ENCODE results near the gene UQCC5.

UQCC5 gene

DNA sequence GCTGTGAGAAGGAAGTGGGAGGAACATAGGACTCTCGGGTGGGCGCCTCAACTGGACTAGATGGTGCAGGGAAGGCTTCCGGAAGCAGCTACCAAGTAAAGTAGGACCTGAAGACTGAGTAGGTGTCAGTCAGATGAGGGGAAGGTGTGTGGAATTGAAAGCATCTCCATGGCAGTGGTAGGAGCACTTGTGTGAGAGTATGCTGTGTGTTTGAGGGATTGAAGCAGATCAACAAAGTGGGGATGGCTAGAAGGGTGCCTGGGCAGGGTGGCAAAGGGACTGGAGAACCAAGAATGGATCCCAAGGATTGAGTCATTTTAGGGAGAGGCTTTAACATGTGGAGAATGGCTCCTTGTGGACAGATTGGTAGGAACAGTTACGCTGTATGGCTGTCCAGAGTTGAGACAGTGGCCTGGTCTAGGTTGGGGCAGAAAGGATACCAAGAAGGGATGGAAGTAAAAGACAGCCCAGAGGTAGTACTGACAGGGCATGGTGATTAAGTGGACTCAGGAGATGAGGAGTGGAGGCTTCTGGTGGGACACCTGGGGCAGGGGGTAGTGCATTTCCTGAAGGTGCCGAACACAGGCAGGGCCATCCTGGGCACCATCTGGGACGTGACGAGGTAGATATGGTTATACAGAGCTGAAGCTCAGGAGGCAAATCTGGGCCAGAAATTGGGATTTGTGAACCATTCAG, 1.5 kb downstream of the UQCC5 start:
- Histone ChIP-seq H3K4me1 (ENCODE audit: insufficient read depth, low read length) (peaks cover 17% of the 10 kb centered on the region), H3K9me3 (ENCODE audit: low read length) (no peaks in the 10 kb centered on the region), H2AFZ (ENCODE audit: low read depth, low read length) (no peak overlapping the region), H3K36me3 (ENCODE audit: insufficient read depth, low read length) (peaks cover 14% of the 10 kb centered on the region), H3K27me3 (ENCODE audit: insufficient read depth, low read length) (no peaks in the 10 kb centered on the region), H3K4me3 (ENCODE audit: low read length) (peak overlapping the region; percentile 56)

DNA sequence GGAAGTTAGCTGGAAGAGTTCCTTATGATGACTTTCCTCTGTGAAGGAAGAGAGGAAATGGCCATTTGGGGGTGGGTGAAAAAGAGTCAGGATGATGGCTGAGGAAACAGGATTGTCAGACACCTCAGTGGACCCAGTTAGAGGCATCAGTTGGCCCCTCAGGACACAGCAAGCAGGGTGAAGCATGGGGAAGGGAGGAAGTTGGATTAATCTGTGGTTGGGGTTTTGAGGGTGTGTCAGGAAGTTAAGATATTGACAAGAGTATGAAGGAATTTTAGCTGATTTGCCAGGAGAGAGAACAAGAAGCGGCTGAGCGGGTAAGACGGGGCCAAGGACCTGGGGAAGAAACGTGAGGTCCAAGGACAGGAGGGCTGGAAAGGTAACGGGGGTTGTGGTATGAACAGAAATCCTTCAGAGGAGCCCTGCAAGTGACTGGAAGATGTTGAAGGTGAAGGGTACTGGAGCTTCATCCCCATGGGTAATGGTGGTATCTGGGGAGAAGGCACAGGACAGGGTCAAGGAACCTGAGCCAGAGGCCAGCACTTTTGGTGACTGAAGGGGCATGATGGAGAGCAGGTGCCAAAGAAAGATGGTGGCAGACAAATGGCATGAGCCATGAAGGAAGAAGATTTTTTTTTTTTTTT, 2.7 kb downstream of the UQCC5 start:
- H2AFZ ChIP-seq (ENCODE audit: low read depth, low read length) = no peak overlapping the region
- H3K27me3 ChIP-seq (ENCODE audit: insufficient read depth, low read length) = no peaks in the 10 kb centered on the region
- peaks cover 19% of the 10 kb centered on the region for H3K36me3 ChIP-seq (ENCODE audit: insufficient read depth, low read length)
- peaks cover 17% of the 10 kb centered on the region for H3K4me1 ChIP-seq (ENCODE audit: insufficient read depth, low read length)
- no peaks in the 10 kb centered on the region for H3K9me3 ChIP-seq (ENCODE audit: low read length)
- H3K4me3 ChIP-seq (ENCODE audit: low read length) = no peak overlapping the region

DNA sequence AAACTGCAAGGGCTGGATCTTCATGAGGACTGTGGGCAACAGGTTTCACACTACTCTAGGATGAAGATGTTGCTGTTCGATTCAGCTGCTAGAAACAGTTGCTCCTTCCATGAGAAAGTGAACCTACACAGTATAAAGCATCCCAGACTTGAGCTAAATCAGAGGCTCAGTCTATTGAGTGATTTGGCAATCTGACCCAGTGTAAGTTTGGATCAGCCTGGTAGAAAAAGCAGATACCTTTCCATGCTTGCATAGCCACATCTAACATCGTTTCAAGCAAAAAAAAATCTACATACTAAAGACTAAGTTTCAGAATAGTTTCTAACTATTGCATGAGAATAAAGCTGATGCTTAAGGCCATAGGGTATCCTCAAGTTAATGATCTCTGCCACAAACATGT, 4.6 kb downstream of the UQCC5 start:
- Histone ChIP-seq H2AFZ (ENCODE audit: low read depth, low read length) (no peak overlapping the region), H3K27me3 (ENCODE audit: insufficient read depth, low read length) (no peaks in the 10 kb centered on the region), H3K4me3 (ENCODE audit: low read length) (no peak overlapping the region), H3K9me3 (ENCODE audit: low read length) (no peaks in the 10 kb centered on the region), H3K36me3 (ENCODE audit: insufficient read depth, low read length) (peaks cover 28% of the 10 kb centered on the region), H3K4me1 (ENCODE audit: insufficient read depth, low read length) (peaks cover 13% of the 10 kb centered on the region)

DNA sequence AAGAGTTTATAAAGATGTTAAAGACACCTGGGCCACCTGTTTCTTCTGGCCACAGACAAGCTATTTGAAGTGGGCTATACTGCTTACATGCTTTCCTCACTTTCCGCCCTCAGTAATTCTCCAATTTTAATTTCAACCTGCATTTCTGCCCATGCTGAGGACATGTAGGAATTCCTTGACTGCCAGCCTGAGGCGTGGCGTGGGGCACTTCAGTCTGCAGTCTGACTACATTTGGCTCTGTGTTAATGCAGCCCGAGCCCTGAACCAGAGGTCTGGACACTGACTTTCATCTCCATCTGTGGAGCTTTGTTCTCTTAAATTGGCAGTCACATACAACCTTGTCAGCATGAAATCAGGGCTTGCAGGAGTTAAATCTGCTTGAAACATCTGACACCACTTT, 8.5 kb downstream of the UQCC5 start:
- Histone ChIP-seq H3K4me1 (ENCODE audit: insufficient read depth, low read length) (no peaks in the 10 kb centered on the region), H3K9me3 (ENCODE audit: low read length) (no peaks in the 10 kb centered on the region), H3K27me3 (ENCODE audit: insufficient read depth, low read length) (no peaks in the 10 kb centered on the region), H3K36me3 (ENCODE audit: insufficient read depth, low read length) (peaks cover 56% of the 10 kb centered on the region), H3K4me3 (ENCODE audit: low read length) (no peak overlapping the region), H2AFZ (ENCODE audit: low read depth, low read length) (no peak overlapping the region)

DNA sequence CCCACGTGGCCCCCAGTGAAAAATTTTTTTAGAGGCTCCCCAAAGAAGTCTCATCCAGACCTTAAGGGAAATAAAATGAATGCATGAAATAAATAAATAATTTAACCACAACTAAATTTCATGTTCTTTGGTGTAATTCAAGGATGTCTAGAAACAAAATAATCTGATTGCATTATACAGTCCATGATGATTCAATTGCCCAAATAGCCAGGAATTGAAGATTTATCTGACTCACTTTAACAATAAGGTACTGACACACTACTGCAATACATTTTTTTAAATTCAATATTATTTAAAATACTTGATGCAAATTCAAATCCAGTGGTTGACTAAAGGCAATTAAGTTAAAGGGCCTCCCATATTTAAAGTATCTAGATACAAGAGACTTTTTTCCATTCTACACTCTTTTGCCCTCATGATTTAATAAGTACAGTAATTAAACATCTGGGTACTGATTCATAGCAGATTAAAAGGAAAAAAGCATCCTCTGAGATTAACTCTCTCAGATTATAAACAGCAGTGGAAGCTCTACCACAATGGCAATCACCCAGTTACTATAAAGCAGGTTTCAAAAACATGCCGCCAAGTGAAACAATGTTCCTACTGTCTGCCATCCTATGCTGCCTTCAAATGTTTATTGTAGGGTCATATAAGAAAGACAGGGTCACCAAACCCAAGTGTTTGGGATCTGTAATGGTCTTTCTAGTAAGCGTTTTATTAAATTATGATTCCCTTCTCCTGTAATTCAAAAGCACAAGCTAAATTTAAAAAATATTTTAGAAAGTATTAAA, 9.9 kb downstream of the UQCC5 start:
- Histone ChIP-seq H3K36me3 (ENCODE audit: insufficient read depth, low read length) (peaks cover 61% of the 10 kb centered on the region), H3K9me3 (ENCODE audit: low read length) (no peaks in the 10 kb centered on the region), H3K27me3 (ENCODE audit: insufficient read depth, low read length) (no peaks in the 10 kb centered on the region), H3K4me1 (ENCODE audit: insufficient read depth, low read length) (no peaks in the 10 kb centered on the region), H2AFZ (ENCODE audit: low read depth, low read length) (no peak overlapping the region), H3K4me3 (ENCODE audit: low read length) (no peak overlapping the region)

DNA sequence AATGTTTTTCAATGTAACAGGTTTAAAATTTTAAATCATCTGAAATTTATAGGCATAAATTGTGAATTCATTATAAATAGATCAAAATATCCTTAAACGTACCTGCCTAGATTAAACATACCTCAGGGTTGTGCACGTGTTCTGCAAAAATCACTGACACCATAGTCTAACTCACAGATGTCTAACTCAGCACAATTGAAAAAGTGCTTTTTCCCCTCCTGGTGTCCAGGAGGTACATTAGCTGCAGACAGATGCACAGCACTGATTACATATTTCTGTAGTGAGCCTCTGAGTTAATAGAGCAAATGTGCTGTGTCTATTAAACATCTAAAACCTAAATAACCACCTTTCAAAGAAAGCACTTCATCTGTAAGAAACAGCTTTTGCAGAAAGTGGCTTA, 10.7 kb downstream of the UQCC5 start:
- H3K4me3 ChIP-seq (ENCODE audit: low read length) = no peak overlapping the region
- no peaks in the 10 kb centered on the region for H3K4me1 ChIP-seq (ENCODE audit: insufficient read depth, low read length)
- H3K36me3 ChIP-seq (ENCODE audit: insufficient read depth, low read length) = peaks cover 65% of the 10 kb centered on the region
- H2AFZ ChIP-seq (ENCODE audit: low read depth, low read length) = no peak overlapping the region
- no peaks in the 10 kb centered on the region for H3K27me3 ChIP-seq (ENCODE audit: insufficient read depth, low read length)
- no peaks in the 10 kb centered on the region for H3K9me3 ChIP-seq (ENCODE audit: low read length)

DNA sequence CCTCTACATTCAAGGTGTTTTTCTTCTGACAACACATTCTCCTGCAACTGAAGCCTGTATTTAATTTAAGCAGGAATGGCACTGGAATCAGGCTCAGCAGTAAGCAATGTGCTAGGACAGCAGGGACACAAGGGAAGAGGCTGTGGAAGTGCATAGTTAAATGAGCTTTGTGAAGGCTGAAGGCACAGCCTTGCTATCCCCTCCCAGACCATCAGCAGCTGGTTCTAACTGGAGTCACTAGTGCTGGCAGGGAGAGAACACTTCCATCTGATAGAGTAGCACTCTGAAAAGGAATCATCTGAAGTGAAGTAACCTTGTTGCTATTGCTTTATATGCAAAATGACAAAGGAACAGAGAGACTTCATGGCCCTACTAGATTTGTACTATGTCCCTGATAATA, 14.7 kb downstream of the UQCC5 start:
- Histone ChIP-seq H2AFZ (ENCODE audit: low read depth, low read length) (no peak overlapping the region), H3K36me3 (ENCODE audit: insufficient read depth, low read length) (peaks cover 81% of the 10 kb centered on the region), H3K4me1 (ENCODE audit: insufficient read depth, low read length) (no peaks in the 10 kb centered on the region), H3K27me3 (ENCODE audit: insufficient read depth, low read length) (no peaks in the 10 kb centered on the region), H3K9me3 (ENCODE audit: low read length) (no peaks in the 10 kb centered on the region), H3K4me3 (ENCODE audit: low read length) (no peak overlapping the region)

DNA sequence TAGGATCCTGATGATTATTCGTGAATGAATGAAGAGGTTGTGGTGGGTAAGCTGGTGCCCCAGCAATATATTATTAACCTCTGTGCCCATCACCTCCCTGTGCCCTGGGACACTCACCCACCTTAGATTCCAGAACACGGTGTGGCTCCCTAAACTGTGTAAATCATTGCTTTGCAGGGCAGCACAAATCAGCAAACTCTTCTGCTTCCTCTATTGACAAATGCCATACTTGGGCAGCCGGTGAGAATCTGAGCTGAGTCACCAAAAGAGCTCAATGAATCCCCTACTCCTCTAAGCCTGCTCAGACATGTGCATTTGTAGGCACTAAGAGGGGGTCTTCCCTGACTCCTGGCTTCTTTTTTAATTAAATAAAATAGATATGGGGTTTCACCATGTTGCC, 15.7 kb downstream of the UQCC5 start:
- Histone ChIP-seq H3K27me3 (ENCODE audit: insufficient read depth, low read length) (no peaks in the 10 kb centered on the region), H3K4me1 (ENCODE audit: insufficient read depth, low read length) (peaks cover 1% of the 10 kb centered on the region), H3K36me3 (ENCODE audit: insufficient read depth, low read length) (peaks cover 79% of the 10 kb centered on the region), H3K4me3 (ENCODE audit: low read length) (no peak overlapping the region), H3K9me3 (ENCODE audit: low read length) (no peaks in the 10 kb centered on the region), H2AFZ (ENCODE audit: low read depth, low read length) (no peak overlapping the region)

DNA sequence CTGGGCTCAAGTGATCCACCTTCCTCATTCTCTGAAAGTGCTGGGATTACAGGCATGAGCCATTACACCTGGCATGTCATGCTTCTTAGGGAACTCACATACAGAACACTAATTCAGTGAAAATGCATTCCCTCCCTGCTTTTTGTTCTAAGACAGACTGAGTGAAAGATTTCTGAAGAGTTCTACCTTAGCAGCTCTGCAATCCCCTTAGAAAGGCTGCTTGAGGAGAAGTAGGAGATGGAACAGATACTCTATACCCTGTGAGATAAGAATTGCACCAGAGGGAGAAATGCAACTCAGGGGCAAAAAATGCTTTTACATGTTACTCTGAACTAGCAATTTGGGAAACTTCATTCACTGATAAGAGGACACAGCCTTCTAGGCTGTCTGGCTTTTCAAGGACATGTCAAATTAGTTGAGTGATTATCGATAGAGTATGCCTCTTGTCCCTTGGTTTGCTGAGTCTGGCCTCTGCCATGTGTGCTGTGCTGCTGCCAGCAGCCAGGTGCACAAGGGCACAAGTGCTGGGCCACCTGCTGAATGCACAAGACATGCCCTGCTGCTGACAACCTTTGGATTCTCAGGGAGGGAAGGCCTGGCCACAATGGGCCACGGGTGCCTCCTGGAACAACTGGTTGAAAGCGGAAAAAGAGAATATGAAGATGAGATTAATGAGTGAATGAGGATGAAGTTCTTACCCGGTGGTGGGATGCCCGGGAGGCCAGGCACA, 17.8 kb downstream of the UQCC5 start:
- no peaks in the 10 kb centered on the region for H3K27me3 ChIP-seq (ENCODE audit: insufficient read depth, low read length)
- H2AFZ ChIP-seq (ENCODE audit: low read depth, low read length) = no peak overlapping the region
- H3K36me3 ChIP-seq (ENCODE audit: insufficient read depth, low read length) = peaks cover 82% of the 10 kb centered on the region
- H3K4me3 ChIP-seq (ENCODE audit: low read length) = no peak overlapping the region
- H3K9me3 ChIP-seq (ENCODE audit: low read length) = no peaks in the 10 kb centered on the region
- peaks cover 8% of the 10 kb centered on the region for H3K4me1 ChIP-seq (ENCODE audit: insufficient read depth, low read length)

DNA sequence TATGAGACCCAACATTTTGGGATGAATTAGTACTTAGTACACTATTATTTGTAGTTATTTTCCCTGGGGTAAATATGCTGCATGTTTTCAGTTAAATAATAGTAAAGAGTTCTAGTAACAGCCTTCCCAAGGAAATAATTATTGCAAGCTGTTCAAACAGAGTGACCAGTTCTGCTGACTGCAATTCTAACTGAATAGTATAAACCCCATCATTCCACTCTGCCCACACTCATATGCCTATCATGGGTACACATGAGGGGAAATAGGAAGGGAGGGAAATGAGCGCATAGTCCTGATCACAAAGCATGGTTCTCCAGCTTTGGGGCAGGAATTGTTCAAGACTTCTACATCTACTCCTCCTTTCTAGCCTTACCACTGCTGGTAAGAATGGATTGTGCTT, 18.7 kb downstream of the UQCC5 start:
- H3K27me3 ChIP-seq (ENCODE audit: insufficient read depth, low read length) = no peaks in the 10 kb centered on the region
- H3K4me1 ChIP-seq (ENCODE audit: insufficient read depth, low read length) = peaks cover 8% of the 10 kb centered on the region
- peaks cover 84% of the 10 kb centered on the region for H3K36me3 ChIP-seq (ENCODE audit: insufficient read depth, low read length)
- H2AFZ ChIP-seq (ENCODE audit: low read depth, low read length) = no peak overlapping the region
- H3K9me3 ChIP-seq (ENCODE audit: low read length) = no peaks in the 10 kb centered on the region
- no peak overlapping the region for H3K4me3 ChIP-seq (ENCODE audit: low read length)

DNA sequence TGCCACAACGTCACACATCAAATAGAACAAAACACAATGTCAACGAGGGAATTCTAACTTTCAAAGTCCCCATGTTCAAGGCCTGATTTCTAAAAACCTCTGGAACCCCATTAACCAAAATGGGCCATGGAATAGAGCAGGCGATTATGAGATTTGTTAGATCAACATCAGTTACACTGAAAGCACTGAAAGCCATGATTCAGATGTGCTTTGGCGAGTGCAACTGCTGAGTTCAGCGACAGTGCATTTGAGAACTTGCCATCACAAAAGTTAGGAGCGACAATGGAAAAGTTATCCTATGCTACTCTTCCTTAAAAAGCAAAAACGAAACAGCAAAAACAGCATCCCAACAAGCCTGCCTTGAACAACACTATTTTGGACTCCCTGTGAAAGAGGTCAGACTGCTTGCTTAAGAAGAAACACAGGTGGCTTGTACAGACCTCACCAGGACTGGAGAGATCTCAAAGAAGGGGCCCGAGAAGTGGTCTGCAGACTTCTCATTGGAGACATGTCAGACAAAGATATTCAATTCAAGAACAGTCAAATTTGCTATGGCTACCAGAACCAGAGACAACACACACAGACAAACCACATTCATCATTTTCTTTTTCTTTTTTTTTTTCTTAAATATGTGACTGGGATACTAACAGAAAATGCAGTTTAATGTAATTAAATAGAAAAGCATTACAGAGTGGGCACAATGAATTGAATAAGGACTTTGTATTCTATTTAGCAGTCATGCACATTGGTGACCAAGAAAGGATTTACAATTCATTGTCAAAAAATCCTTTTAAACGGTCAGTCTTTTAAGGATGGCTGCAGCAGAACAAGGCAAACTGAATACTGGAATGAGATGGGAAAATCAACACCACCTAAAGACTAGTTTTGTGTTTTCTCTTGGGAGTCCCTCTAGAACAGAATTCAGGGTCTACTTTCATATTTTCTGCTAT, 20.9 kb downstream of the UQCC5 start:
- H3K9me3 ChIP-seq (ENCODE audit: low read length) = no peaks in the 10 kb centered on the region
- peaks cover 85% of the 10 kb centered on the region for H3K36me3 ChIP-seq (ENCODE audit: insufficient read depth, low read length)
- no peaks in the 10 kb centered on the region for H3K27me3 ChIP-seq (ENCODE audit: insufficient read depth, low read length)
- peaks cover 14% of the 10 kb centered on the region for H3K4me1 ChIP-seq (ENCODE audit: insufficient read depth, low read length)
- no peak overlapping the region for H3K4me3 ChIP-seq (ENCODE audit: low read length)
- H2AFZ ChIP-seq (ENCODE audit: low read depth, low read length) = no peak overlapping the region

DNA sequence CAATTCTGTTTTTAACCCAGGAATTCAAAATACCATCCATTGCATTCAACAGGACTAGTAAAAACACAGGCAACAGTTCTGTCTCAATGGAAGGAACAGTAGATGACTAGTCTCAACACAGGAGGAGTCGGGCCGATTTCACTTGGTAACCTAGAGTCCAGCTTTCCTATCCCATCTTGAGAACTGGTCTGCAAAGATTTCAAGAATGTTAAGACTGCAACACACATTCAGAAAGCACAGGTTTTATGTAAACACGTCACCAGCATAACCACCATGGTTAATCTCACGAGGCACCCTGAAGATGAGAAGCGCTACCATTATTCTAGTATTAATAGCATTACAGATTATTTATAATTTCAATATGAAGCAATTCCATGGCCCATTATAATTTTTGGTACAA, 22.0 kb downstream of the UQCC5 start:
- Histone ChIP-seq H2AFZ (ENCODE audit: low read depth, low read length) (no peak overlapping the region), H3K9me3 (ENCODE audit: low read length) (no peaks in the 10 kb centered on the region), H3K4me3 (ENCODE audit: low read length) (no peak overlapping the region), H3K27me3 (ENCODE audit: insufficient read depth, low read length) (no peaks in the 10 kb centered on the region), H3K36me3 (ENCODE audit: insufficient read depth, low read length) (peaks cover 83% of the 10 kb centered on the region), H3K4me1 (ENCODE audit: insufficient read depth, low read length) (peaks cover 14% of the 10 kb centered on the region)

Data from neuron (in vitro differentiated cells).